ENCODE results near the gene RNF150.

Gene RNF150

GRCh38 chr4:140818433-140818832, 314.8 kb downstream of the RNF150 start:
- ChIA-PET POLR2A (no interaction called here), CTCF (interaction anchor here (0.7 kb wide), 1 partner anchor 371 kb away, joined by 3 read pairs; no protein-coding TSS in a partner anchor)
- Histone ChIP-seq H3K4me1 (ENCODE audit: control insufficient read depth, insufficient read depth, low read length) (no peaks in the 10 kb centered on the region), H3K4me3 (ENCODE audit: low read depth, low read length) (no peak overlapping the region), H3K27ac (ENCODE audit: extremely low read depth, low read depth, low read length) (no peak overlapping the region), H3K9me3 (ENCODE audit: control insufficient read depth, insufficient read depth, low read depth, low read length) (no peaks in the 10 kb centered on the region), H3K36me3 (ENCODE audit: control insufficient read depth in 2 of 2, insufficient read depth in 1 of 2, low read length in 2 of 2) (no peaks in the 10 kb centered on the region)
- TF ChIP-seq ZBTB17 (tag by site-specific recombination; IDR thresholded peaks at IDR 0.05), result no peak
- TF ChIP-seq, protein P1, sequence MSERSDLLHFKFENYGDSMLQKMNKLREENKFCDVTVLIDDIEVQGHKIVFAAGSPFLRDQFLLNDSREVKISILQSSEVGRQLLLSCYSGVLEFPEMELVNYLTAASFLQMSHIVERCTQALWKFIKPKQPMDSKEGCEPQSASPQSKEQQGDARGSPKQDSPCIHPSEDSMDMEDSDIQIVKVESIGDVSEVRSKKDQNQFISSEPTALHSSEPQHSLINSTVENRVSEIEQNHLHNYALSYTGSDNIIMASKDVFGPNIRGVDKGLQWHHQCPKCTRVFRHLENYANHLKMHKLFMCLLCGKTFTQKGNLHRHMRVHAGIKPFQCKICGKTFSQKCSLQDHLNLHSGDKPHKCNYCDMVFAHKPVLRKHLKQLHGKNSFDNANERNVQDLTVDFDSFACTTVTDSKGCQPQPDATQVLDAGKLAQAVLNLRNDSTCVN (tag by site-specific recombination; optimal IDR thresholded peaks at IDR 0.05), result no peak
- TF ChIP-seq ZNF311 (tag by site-specific recombination; IDR thresholded peaks at IDR 0.05; ENCODE audit: borderline replicate concordance), result no peak
- TF ChIP-seq, protein P2, sequence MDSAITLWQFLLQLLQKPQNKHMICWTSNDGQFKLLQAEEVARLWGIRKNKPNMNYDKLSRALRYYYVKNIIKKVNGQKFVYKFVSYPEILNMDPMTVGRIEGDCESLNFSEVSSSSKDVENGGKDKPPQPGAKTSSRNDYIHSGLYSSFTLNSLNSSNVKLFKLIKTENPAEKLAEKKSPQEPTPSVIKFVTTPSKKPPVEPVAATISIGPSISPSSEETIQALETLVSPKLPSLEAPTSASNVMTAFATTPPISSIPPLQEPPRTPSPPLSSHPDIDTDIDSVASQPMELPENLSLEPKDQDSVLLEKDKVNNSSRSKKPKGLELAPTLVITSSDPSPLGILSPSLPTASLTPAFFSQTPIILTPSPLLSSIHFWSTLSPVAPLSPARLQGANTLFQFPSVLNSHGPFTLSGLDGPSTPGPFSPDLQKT (IDR thresholded peaks at IDR 0.05; ENCODE audit: borderline replicate concordance, low read depth, low read length), result no peak
- TF ChIP-seq SALL2 (tag by site-specific recombination; IDR thresholded peaks at IDR 0.05; ENCODE audit: borderline replicate concordance), result no peak
- TF ChIP-seq, protein P3, sequence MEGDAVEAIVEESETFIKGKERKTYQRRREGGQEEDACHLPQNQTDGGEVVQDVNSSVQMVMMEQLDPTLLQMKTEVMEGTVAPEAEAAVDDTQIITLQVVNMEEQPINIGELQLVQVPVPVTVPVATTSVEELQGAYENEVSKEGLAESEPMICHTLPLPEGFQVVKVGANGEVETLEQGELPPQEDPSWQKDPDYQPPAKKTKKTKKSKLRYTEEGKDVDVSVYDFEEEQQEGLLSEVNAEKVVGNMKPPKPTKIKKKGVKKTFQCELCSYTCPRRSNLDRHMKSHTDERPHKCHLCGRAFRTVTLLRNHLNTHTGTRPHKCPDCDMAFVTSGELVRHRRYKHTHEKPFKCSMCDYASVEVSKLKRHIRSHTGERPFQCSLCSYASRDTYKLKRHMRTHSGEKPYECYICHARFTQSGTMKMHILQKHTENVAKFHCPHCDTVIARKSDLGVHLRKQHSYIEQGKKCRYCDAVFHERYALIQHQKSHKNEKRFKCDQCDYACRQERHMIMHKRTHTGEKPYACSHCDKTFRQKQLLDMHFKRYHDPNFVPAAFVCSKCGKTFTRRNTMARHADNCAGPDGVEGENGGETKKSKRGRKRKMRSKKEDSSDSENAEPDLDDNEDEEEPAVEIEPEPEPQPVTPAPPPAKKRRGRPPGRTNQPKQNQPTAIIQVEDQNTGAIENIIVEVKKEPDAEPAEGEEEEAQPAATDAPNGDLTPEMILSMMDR (tag by site-specific recombination; IDR thresholded peaks at IDR 0.05), result no peak
- no peak for TF ChIP-seq ZBTB20 (tag by site-specific recombination; IDR thresholded peaks at IDR 0.05)
- TF ChIP-seq KLF1 (tag by site-specific recombination; IDR thresholded peaks at IDR 0.05), result no peak
- TF ChIP-seq ZNF48 (tag by site-specific recombination; IDR thresholded peaks at IDR 0.05), result no peak
- TF ChIP-seq ZNF292 (tag by site-specific recombination; IDR thresholded peaks at IDR 0.05; ENCODE audit: borderline replicate concordance, low read depth), result no peak
- no peak for TF ChIP-seq ZNF398 (tag by site-specific recombination; IDR thresholded peaks at IDR 0.05)
- TF ChIP-seq ZNF433 (tag by site-specific recombination; IDR thresholded peaks at IDR 0.05; ENCODE audit: low read depth), result no peak
- no peak for TF ChIP-seq ZSCAN23 (tag by site-specific recombination; IDR thresholded peaks at IDR 0.05)
- TF ChIP-seq REPIN1 (tag by site-specific recombination; IDR thresholded peaks at IDR 0.05; ENCODE audit: low read depth), result no peak

GRCh38 chr4:140816806-140817510, 316.3 kb downstream of the RNF150 start:
- CTCF ChIA-PET, result interaction anchor here (0.7 kb wide), 1 partner anchor 50 kb away, joined by 3 read pairs; no protein-coding TSS in a partner anchor
- Histone ChIP-seq H3K27ac (ENCODE audit: extremely low read depth, low read depth, low read length) (no peak overlapping the region), H3K36me3 (ENCODE audit: control insufficient read depth in 2 of 2, insufficient read depth in 1 of 2, low read length in 2 of 2) (no peaks in the 10 kb centered on the region), H3K9me3 (ENCODE audit: control insufficient read depth, insufficient read depth, low read depth, low read length) (no peaks in the 10 kb centered on the region), H3K4me3 (ENCODE audit: low read depth, low read length) (no peak overlapping the region), H3K4me1 (ENCODE audit: control insufficient read depth, insufficient read depth, low read length) (no peaks in the 10 kb centered on the region)
- POLR2A ChIA-PET, result no interaction called here
- TF ChIP-seq ZNF140 (tag by site-specific recombination; IDR thresholded peaks at IDR 0.05) (no peak), ZNF549 (tag by site-specific recombination; IDR thresholded peaks at IDR 0.05) (no peak), ZNF501 (tag by site-specific recombination; IDR thresholded peaks at IDR 0.05) (no peak), HIC1 (tag by site-specific recombination; IDR thresholded peaks at IDR 0.05) (no peak), ZNF133 (tag by site-specific recombination; IDR thresholded peaks at IDR 0.05) (no peak), ZNF121 (tag by site-specific recombination; IDR thresholded peaks at IDR 0.05) (no peak), ZNF670 (tag by site-specific recombination; IDR thresholded peaks at IDR 0.05; ENCODE audit: low read depth) (no peak), ZNF596 (tag by site-specific recombination; IDR thresholded peaks at IDR 0.05) (no peak), ZFP41 (tag by site-specific recombination; IDR thresholded peaks at IDR 0.05; ENCODE audit: borderline replicate concordance) (no peak), ZNF785 (tag by site-specific recombination; IDR thresholded peaks at IDR 0.05) (no peak), ZNF555 (tag by site-specific recombination; conservative IDR thresholded peaks at IDR 0.05) (no peak), KLF1 (tag by site-specific recombination; IDR thresholded peaks at IDR 0.05) (no peak), ZNF335 (tag by site-specific recombination; conservative IDR thresholded peaks at IDR 0.05) (no peak), KLF8 (tag by site-specific recombination; IDR thresholded peaks at IDR 0.05) (no peak), GFI1B (tag by site-specific recombination; IDR thresholded peaks at IDR 0.05) (no peak)
